DMS153 treated with DMSO at 0.1 percent for 48 hours (cell line): ENCODE measurements around the gene RTKN2.

Experiments
- DNase-seq: peaks from one replicate; lab custom pipeline; 2025; ENCODE audit not compliant: unreplicated experiment; lab: John Stamatoyannopoulos, UW

Gene RTKN2

GRCh38 chr10:62180677-62181076 is 88.0 kb downstream of the RTKN2 start:
- DNase-seq: no peak

GRCh38 chr10:62178568-62178967 is 90.1 kb downstream of the RTKN2 start:
- no peak for DNase-seq

GRCh38 chr10:62177111-62177510 is 91.5 kb downstream of the RTKN2 start:
- DNase-seq: no peak

GRCh38 chr10:62175251-62175650 is 93.4 kb downstream of the RTKN2 start:
- DNase-seq: no peak

DNA sequence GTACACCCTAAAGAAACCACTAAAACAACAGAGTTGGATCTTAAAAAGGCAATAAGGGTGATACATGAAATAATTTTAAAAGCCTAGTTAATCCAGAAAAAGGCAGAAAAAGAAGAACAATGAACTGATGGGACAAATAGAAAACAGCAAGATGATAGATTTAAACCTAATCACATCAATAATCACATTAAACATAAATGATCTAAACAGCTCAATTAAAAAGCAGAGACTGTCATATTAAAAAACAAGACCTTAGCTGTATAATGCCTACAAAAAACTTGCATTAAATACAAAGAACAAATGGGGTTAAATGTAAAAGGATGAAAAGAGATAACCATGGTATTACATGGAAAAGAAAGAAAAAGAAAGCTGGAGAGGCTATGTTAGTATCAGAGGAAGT is 96.2 kb downstream of the RTKN2 start:
- no peak for DNase-seq

DNA sequence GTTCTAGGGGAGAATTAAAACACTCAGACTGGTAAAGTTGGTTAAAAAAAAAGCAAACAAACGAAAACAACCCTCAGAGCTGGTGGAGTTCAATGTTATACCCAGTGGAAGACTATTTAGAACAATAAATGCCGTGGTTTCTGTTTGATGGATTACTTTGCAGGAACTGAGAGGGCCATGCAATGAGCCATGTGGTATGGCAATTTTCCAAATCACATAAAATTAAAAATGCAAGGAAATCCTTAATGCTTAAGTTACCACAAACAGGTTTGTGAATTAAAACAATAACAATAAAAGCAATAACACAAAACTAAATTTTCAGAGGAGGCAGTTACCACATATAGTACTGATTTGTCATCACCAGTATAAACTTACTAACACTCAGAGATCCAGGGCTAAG is 96.9 kb downstream of the RTKN2 start:
- DNase-seq: no peak

- DNase-seq: no peak
These were observed 97.9 kb downstream of the RTKN2 start for GRCh38 chr10:62170732-62171131.

DNA sequence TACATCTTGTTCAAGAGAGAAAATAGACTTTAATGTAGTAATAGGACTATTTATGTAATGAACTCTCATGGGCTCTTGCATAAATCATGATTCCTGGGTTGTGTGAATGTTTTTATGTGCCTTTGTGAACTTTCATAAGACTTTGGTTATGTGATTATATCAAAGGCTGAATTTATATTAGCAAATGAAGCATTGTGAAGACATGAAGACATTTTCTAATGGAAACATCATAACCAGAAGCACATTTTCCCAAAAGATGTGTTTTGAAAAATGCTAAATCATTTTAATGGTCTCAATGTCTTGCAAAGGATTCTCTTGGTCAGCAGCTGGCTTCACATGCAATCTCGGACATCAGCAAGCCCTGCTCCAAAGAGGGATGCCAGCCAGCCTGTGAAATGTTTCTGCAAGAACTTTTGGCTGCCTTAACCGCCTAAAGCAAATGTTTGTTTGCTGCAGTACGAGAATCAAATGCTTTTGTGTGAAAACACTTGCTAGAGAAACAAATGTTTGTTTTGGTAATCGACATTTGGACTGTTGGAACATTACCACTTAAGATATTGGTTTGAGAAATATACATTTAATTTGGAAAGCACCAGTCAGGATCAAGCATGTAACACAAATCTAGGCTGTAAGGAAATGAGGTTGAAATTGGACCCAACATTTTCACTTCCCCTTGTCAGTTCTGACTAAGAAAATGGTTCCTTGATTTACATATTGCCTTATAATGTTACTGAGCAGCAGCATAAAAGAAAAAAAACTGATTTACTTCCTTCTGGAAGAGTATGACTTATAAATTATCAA is 102.1 kb downstream of the RTKN2 start:
- no peak for DNase-seq

- no peak for DNase-seq
These were observed 102.8 kb downstream of the RTKN2 start for GRCh38 chr10:62165803-62166202.

DNA sequence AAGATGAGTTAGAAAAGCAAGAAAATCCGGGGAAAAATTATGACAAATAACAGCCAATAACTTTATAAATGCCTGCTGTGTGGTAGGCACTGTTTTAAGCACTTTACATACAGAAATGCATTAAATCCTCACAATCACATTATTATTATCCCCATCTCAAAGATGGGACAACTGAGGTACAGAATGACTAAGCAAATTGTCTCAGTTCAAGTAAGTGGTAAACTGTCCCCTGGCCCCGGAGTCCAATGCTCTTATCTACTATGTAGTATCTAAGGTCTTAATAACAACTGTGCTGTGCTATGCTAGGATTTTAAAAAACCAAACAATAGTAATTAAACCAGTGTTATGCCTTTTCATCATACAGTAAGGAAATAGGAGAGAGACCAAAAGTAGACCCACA is 105.6 kb downstream of the RTKN2 start:
- no peak for DNase-seq

- DNase-seq: no peak
These were observed 106.2 kb downstream of the RTKN2 start for GRCh38 chr10:62162261-62162981.

DNA sequence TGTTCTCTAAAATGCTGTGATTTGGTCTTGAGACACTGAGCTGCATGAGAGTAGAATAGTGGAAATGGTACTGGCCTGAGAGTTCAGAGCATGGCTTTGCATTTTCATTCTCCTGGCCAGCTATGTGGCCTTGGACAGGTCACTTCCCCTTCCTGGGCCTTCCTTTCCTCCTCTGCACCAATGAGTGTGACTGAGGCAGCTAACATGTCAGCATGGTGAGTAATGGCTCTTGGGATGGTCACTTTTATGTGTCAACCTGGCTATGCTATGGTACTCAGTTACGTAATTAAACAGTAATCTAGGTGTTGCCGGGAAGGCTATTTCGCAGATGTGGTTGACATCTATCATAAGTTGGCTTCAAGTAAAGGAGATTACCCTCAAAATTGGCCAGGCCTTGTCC is 109.3 kb downstream of the RTKN2 start:
- DNase-seq: no peak

- no peak for DNase-seq
These were observed 111.0 kb downstream of the RTKN2 start for GRCh38 chr10:62157601-62158000.

GRCh38 chr10:62155054-62155680 is 113.5 kb downstream of the RTKN2 start:
- no peak for DNase-seq

DNA sequence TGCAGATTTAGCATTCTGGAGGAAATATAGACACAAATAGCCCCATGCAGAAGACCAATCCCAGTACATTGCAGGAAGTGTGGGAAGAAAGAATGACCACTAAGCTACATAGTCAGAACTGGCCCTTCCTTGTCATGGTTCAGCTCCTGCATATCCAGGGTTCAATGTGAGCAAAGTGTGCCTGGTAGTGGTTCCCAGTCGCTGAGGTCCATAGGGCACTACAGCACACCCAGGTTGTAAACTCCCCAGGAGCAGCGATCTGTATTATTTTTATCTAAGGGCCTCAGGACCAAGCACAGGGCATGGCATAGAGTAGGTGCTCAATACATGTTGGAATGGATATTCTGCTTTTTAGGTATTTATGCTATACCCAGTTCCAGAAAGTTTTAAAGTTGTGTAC is 114.4 kb downstream of the RTKN2 start:
- DNase-seq: no peak

DNA sequence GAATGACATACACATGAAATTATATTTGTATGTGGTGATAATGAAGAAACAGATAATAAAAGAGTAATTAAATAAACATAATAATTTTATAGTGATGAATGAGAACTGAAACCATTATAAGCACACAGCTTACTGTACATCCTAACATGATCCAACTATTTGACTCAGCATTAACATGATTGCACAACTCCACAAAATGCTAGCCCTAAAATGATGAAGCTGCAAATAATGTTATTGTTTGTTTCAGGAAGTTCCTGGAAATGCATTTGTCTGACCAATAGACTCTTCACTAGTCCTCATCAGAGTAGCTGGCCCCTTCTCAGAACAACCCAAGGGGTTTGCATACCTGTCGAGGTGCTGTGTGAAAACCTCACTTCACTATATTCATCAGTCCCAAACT is 115.5 kb downstream of the RTKN2 start:
- no peak for DNase-seq

DNA sequence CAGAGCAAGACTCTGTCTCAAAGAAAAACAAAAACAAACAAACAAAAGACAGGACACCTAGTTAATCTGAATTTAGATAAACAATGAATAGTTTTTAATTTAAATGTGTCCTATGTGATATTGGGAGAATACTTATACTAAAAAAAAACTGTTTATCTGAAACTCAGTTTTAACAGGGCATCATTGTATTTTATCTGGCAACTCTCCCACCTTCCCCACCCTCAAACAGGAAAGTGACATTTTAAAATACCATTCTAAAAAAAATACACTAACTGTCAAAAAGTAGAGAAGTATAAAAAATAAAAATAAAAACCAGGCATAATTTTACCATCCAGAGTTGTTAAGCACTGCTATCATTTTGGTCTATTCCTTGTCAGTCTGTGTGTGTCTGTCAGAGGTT is 119.0 kb downstream of the RTKN2 start:
- DNase-seq: no peak

DNA sequence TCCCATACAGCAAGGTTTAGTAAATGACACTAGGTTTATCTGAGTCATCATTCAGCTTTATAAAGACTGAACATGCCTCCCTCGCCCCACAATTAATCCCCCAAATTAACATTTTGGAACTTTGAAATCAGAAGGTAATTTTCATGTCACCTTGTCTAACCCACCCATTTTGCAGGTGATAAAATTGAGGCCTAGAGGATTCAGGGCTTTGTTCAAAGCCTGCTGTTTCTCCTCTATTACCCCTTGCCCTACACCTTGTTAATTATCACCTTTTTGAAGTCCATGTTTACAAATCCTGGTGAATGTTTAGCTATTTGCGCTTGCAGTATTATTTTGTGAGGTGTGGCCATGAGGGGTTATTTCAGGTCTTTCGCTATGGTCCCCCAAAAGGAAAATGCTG is 120.5 kb downstream of the RTKN2 start:
- DNase-seq: no peak

GRCh38 chr10:62147425-62147824 is 121.2 kb downstream of the RTKN2 start:
- no peak for DNase-seq

DNA sequence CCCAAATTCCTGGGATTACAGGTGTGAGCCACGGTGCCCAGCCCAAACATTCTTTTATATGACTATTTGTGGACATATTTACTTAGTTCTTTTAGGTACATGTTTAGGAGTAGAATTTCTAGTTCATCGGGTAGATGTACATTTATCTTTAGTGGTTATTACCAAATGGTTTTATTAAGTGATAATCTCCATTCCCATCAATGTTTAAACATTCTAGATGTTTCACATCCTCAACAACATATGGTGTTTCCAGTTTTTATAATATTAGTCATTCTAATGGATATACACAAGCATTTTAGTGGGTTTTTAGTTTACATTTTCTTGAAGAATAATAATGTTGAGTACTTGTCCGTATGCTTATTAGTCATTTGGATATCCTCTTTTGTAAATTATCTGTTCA is 131.7 kb downstream of the RTKN2 start:
- DNase-seq: no peak

- no peak for DNase-seq
These were observed 135.0 kb downstream of the RTKN2 start for GRCh38 chr10:62133618-62134017.
